ENCODE data around the gene GLIPR2. TPM values are rescaled to one million over a fixed set of nuclear protein-coding genes. Genes with fewer than 3 reads are reported as not detected.
"Not testable (repeated sequence)": the region's sequence is repeated elsewhere in the genome, so short reads cannot be mapped to it uniquely, and the experiment has no call there.

GLIPR2 gene
- total RNA-seq, 1 donor from 2014 or later = 30.1 TPM

GRCh38 chr9:36176496-36176895 lies 40.0 kb downstream of the GLIPR2 start:
- H3K27ac Mint-ChIP-seq; H3K36me3 Mint-ChIP-seq (ENCODE audit: low read depth); H3K4me3 Mint-ChIP-seq (ENCODE audit: low read depth): not testable (repeated sequence)

GRCh38 chr9:36177571-36177970 lies 41.0 kb downstream of the GLIPR2 start:
- Mint-ChIP-seq H3K27me3 (ENCODE audit: low read depth) (peaks cover 19% of the 10 kb centered on the region), H3K27ac (no peak overlapping the region), H3K36me3 (ENCODE audit: low read depth) (no peaks in the 10 kb centered on the region), H3K4me3 (ENCODE audit: low read depth) (no peak overlapping the region), H3K9me3 (no peaks in the 10 kb centered on the region), H3K4me1 (ENCODE audit: low read depth) (peaks cover 5% of the 10 kb centered on the region)
- intact Hi-C loops (cut with micrococcal nuclease) = no loop called here
- DNase-seq (ENCODE audit: low spot score) = no peak

More at GRCh38 chr9:36176496-36176895, 40.0 kb downstream of the GLIPR2 start:
- peaks cover 16% of the 10 kb centered on the region for H3K27me3 Mint-ChIP-seq (ENCODE audit: low read depth)
- H3K9me3 Mint-ChIP-seq; intact Hi-C loops (cut with micrococcal nuclease); H3K4me1 Mint-ChIP-seq (ENCODE audit: low read depth); DNase-seq (ENCODE audit: low spot score): not testable (repeated sequence)

- DNase-seq (ENCODE audit: low spot score); H3K27ac Mint-ChIP-seq; H3K4me3 Mint-ChIP-seq (ENCODE audit: low read depth); intact Hi-C loops (cut with micrococcal nuclease); H3K36me3 Mint-ChIP-seq (ENCODE audit: low read depth); H3K4me1 Mint-ChIP-seq (ENCODE audit: low read depth); H3K9me3 Mint-ChIP-seq: not testable (repeated sequence)
- H3K27me3 Mint-ChIP-seq (ENCODE audit: low read depth) = peaks cover 17% of the 10 kb centered on the region
These were observed 43.7 kb downstream of the GLIPR2 start for GRCh38 chr9:36180243-36180642.

DNA sequence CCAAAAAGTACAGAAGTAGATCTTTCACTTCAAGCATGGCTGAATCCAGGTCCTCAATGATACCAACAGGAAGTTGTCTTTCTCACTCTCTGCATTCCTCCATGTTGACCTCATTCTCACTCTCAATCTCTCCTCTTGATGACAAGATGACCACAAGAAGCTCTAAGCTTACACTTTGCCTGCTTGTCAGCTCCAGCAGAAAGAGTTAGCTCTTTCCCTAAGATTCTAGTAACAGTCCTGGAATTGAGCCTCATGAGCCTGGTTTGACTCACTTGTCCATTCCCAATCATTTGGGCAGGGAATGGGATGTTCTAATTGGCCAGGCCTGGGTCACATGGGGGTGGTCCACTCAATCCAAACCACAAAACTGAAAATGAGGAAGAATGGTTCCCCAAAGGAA lies 50.9 kb downstream of the GLIPR2 start:
- peaks cover 21% of the 10 kb centered on the region for H3K4me1 Mint-ChIP-seq (ENCODE audit: low read depth)
- no peak overlapping the region for H3K4me3 Mint-ChIP-seq (ENCODE audit: low read depth)
- no peak for DNase-seq (ENCODE audit: low spot score)
- H3K27ac Mint-ChIP-seq = no peak overlapping the region
- peaks cover 8% of the 10 kb centered on the region for H3K36me3 Mint-ChIP-seq (ENCODE audit: low read depth)
- peaks cover 8% of the 10 kb centered on the region for H3K27me3 Mint-ChIP-seq (ENCODE audit: low read depth)
- H3K9me3 Mint-ChIP-seq = no peaks in the 10 kb centered on the region
- intact Hi-C loops (cut with micrococcal nuclease) = no loop called here

- H3K4me3 Mint-ChIP-seq (ENCODE audit: low read depth) = no peak overlapping the region
- H3K27me3 Mint-ChIP-seq (ENCODE audit: low read depth) = peaks cover 8% of the 10 kb centered on the region
- intact Hi-C loops (cut with micrococcal nuclease) = no loop called here
- H3K36me3 Mint-ChIP-seq (ENCODE audit: low read depth) = peaks cover 15% of the 10 kb centered on the region
- no peak overlapping the region for H3K27ac Mint-ChIP-seq
- H3K4me1 Mint-ChIP-seq (ENCODE audit: low read depth) = peaks cover 29% of the 10 kb centered on the region
- DNase-seq (ENCODE audit: low spot score) = no peak
- no peaks in the 10 kb centered on the region for H3K9me3 Mint-ChIP-seq
These were observed 51.7 kb downstream of the GLIPR2 start for GRCh38 chr9:36188212-36188611.

DNA sequence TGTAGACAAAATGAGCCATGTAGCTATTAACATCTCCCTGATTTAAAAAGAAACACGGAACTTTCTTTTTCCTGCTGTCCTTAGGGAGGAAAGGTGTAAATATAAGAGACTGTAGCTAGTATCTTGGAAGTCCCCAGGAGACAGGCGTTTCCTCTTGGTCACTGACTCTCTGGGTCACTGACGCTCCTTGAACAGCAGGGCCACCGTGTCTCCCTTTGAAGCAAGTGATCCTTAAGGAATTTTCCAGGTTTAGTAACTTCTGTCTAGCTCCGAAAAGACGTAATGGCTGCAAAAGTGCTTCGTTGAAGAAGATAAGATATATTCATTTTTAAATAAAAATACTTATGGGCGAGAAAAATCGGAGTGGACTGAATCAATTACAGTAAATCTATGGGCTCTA lies 53.4 kb downstream of the GLIPR2 start:
- Mint-ChIP-seq H3K27me3 (ENCODE audit: low read depth) (peaks cover 8% of the 10 kb centered on the region), H3K4me3 (ENCODE audit: low read depth) (peak overlapping the region; percentile 98), H3K4me1 (ENCODE audit: low read depth) (peaks cover 44% of the 10 kb centered on the region), H3K9me3 (no peaks in the 10 kb centered on the region), H3K27ac (no peak overlapping the region), H3K36me3 (ENCODE audit: low read depth) (peaks cover 32% of the 10 kb centered on the region)
- intact Hi-C loops (cut with micrococcal nuclease) = loop anchor here (1.0 to 2.0 kb wide), 6 partner anchors 15 to 211 kb away; partner anchors contain the start of genes GLIPR2, GNE and RNF38
- DNase-seq (ENCODE audit: low spot score) = no peak

DNA sequence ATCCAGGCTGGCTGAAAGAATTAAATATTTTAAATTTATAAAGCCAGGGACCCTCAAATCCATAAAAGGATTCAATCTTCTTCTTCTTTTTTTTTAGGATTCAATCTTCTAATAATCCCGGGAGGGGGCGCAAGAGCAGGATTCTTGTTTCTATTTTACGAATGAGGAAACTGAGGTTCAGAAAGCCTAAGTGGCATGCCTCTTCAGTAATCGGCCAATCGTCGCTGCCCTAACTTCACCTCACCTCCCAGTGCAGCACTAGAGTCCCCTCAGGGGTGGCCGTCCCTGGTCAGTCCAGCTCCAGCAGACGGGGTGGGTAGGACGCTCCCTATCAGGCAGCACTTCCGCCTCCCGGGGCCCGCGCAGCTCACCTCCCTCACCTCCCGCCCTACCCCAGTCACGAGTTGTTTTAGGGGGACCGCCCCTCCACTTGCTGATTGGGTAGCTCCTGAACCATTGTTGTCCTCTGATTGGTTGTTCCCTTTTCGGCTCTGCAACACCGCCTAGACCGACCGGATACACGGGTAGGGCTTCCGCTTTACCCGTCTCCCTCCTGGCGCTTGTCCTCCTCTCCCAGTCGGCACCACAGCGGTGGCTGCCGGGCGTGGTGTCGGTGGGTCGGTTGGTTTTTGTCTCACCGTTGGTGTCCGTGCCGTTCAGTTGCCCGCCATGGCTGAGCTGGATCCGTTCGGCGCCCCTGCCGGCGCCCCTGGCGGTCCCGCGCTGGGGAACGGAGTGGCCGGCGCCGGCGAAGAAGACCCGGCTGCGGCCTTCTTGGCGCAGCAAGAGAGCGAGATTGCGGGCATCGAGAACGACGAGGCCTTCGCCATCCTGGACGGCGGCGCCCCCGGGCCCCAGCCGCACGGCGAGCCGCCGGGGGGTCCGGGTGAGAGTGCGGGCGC lies 54.1 kb downstream of the GLIPR2 start, which contains the start of gene CLTA:
Gene CLTA, plus strand, starts transcription at position 534 of the 902 bp plus-strand sequence. Its CDS starts 136 bp downstream, at position 670.
- peaks cover 47% of the 10 kb centered on the region for H3K4me1 Mint-ChIP-seq (ENCODE audit: low read depth)
- peak within 1 kb of the TSS; percentile 74 for H3K27ac Mint-ChIP-seq
- intact Hi-C loops (cut with micrococcal nuclease) = loop anchor here (1.0 to 2.0 kb wide), 6 partner anchors 14 to 210 kb away; partner anchors contain the start of genes GLIPR2, GNE and RNF38
- H3K36me3 Mint-ChIP-seq (ENCODE audit: low read depth) = peaks cover 37% of the 10 kb centered on the region
- DNase-seq (ENCODE audit: low spot score) = peak; percentile 96
- H3K9me3 Mint-ChIP-seq = no peaks in the 10 kb centered on the region
- H3K4me3 Mint-ChIP-seq (ENCODE audit: low read depth) = peak within 1 kb of the TSS; percentile 98
- H3K27me3 Mint-ChIP-seq (ENCODE audit: low read depth) = peaks cover 8% of the 10 kb centered on the region

DNA sequence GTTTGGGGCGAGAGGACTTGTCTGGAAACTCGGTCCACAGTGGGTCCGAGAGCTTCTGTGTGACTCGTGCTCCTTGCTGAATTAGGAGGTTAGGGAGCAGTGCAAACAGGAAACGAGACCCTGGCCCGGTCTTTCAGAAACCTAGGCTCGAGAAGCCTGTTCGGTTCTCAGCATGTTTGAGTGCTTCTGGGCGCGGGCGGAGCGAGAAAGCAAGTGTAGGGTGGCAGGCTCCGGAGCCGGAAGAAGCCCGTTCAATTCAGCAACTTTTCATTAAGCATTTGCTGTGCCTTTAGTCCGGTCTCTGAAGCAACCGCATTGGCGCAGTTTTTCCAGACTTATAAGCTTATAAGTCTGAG lies 54.7 kb downstream of the GLIPR2 start:
- peak; percentile 36 for DNase-seq (ENCODE audit: low spot score)
- intact Hi-C loops (cut with micrococcal nuclease) = loop anchor here (2.0 kb wide), 5 partner anchors 14 to 210 kb away; partner anchors contain the start of genes GLIPR2 and RNF38

GRCh38 chr9:36191686-36192085 lies 55.2 kb downstream of the GLIPR2 start:
- Mint-ChIP-seq H3K9me3 (no peaks in the 10 kb centered on the region), H3K27ac (peak overlapping the region; percentile 67), H3K27me3 (ENCODE audit: low read depth) (peaks cover 8% of the 10 kb centered on the region), H3K36me3 (ENCODE audit: low read depth) (peaks cover 38% of the 10 kb centered on the region), H3K4me3 (ENCODE audit: low read depth) (peak overlapping the region; percentile 98), H3K4me1 (ENCODE audit: low read depth) (peaks cover 48% of the 10 kb centered on the region)
- DNase-seq (ENCODE audit: low spot score) = no peak
- intact Hi-C loops (cut with micrococcal nuclease) = loop anchor here (2.0 kb wide), 5 partner anchors 13 to 209 kb away; partner anchors contain the start of genes GLIPR2 and RNF38

More for the DNA sequence above, 54.7 kb downstream of the GLIPR2 start:
- H3K27me3 Mint-ChIP-seq (ENCODE audit: low read depth) = peaks cover 8% of the 10 kb centered on the region
- peaks cover 47% of the 10 kb centered on the region for H3K4me1 Mint-ChIP-seq (ENCODE audit: low read depth)
- H3K4me3 Mint-ChIP-seq (ENCODE audit: low read depth) = peak overlapping the region; percentile 98
- peak overlapping the region; percentile 67 for H3K27ac Mint-ChIP-seq
- peaks cover 37% of the 10 kb centered on the region for H3K36me3 Mint-ChIP-seq (ENCODE audit: low read depth)
- no peaks in the 10 kb centered on the region for H3K9me3 Mint-ChIP-seq

DNA sequence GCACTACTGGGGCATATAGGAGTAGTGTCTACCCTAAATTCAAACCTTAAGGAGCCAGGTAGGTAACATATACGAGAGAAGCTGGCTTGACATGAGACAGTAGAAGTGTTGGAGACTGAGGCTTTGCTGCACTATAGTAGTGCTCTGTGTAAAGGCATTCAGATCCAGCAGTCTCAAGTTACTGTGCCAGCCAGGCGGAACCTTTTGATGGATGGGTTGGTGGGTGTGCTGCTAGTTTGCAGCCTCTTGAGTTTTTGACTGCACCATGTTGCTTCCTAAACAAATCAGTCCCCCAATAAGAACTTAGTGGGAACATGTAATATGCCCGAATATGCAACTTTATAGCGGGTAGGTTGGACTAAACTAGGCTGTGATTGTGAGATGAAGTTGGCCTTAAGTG lies 55.7 kb downstream of the GLIPR2 start:
- no peaks in the 10 kb centered on the region for H3K9me3 Mint-ChIP-seq

DNA sequence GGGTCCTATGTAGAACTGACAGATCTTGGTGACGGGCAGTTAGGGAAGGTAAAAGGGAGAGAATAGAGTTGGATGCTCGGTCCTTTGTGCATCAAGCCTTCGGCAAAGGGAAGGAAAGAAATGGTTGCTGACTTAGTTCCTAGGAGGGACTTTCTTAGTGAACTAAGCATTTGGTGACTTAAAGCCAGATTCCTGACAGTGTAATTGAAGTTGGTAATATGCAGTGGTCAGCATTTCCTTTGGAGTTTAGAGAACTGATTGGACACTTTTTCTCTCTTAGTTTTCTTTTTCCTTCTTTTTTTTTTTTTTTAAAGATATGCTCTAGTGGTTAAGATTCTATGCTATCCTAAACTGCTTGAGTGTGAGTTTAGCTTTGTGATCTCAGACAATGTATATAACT lies 56.5 kb downstream of the GLIPR2 start:
- peaks cover 47% of the 10 kb centered on the region for H3K4me1 Mint-ChIP-seq (ENCODE audit: low read depth)
- intact Hi-C loops (cut with micrococcal nuclease) = no loop called here
- H3K36me3 Mint-ChIP-seq (ENCODE audit: low read depth) = peaks cover 46% of the 10 kb centered on the region
- H3K4me3 Mint-ChIP-seq (ENCODE audit: low read depth) = peak overlapping the region; percentile 98
- no peaks in the 10 kb centered on the region for H3K9me3 Mint-ChIP-seq
- no peak overlapping the region for H3K27ac Mint-ChIP-seq
- DNase-seq (ENCODE audit: low spot score) = no peak
- peaks cover 8% of the 10 kb centered on the region for H3K27me3 Mint-ChIP-seq (ENCODE audit: low read depth)

More for the DNA sequence above, 55.7 kb downstream of the GLIPR2 start:
- Mint-ChIP-seq H3K36me3 (ENCODE audit: low read depth) (peaks cover 41% of the 10 kb centered on the region), H3K27ac (no peak overlapping the region), H3K4me1 (ENCODE audit: low read depth) (peaks cover 47% of the 10 kb centered on the region), H3K4me3 (ENCODE audit: low read depth) (peak overlapping the region; percentile 98), H3K27me3 (ENCODE audit: low read depth) (peaks cover 8% of the 10 kb centered on the region)
- no peak for DNase-seq (ENCODE audit: low spot score)
- intact Hi-C loops (cut with micrococcal nuclease) = no loop called here

GRCh38 chr9:36194326-36195000 lies 57.9 kb downstream of the GLIPR2 start:
- intact Hi-C loops (cut with micrococcal nuclease) = no loop called here
- Mint-ChIP-seq H3K27ac (no peak overlapping the region), H3K27me3 (ENCODE audit: low read depth) (no peaks in the 10 kb centered on the region), H3K36me3 (ENCODE audit: low read depth) (peaks cover 57% of the 10 kb centered on the region), H3K9me3 (no peaks in the 10 kb centered on the region), H3K4me3 (ENCODE audit: low read depth) (no peak overlapping the region), H3K4me1 (ENCODE audit: low read depth) (peaks cover 47% of the 10 kb centered on the region)
- DNase-seq (ENCODE audit: low spot score) = no peak
